HG02973 (cell line): Measurements from ENCODE around the gene MRPS9.

Experiments used
- ATAC-seq: cut with Tn5 transposase; IDR thresholded peaks from one replicate; pipeline ENCODE4 v1.9.1; 2021; ENCODE audit warnings: moderate library complexity; ENCODE audit not compliant: unreplicated experiment

Gene MRPS9

DNA sequence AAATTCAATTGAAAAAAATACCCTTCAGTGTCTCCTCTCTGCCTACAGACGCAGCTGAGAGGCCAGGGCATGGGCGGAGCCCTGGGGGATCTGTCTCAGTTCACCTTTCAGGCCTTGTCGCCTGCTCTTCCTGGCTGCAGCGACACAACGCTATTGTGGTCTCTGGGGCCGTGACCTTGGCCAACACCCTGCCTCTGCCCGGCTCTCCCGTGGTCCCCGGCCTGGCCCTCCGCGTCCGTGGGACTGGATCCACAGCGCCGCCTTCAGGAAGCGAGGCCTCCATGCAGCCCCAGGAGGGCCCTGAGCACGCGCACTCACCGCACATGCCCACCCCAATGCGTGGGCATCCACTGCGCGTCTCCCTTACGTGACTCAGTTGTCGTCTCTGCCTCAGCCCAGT lies 81.1 kb downstream of the MRPS9 start:
- ATAC-seq = no peak

DNA sequence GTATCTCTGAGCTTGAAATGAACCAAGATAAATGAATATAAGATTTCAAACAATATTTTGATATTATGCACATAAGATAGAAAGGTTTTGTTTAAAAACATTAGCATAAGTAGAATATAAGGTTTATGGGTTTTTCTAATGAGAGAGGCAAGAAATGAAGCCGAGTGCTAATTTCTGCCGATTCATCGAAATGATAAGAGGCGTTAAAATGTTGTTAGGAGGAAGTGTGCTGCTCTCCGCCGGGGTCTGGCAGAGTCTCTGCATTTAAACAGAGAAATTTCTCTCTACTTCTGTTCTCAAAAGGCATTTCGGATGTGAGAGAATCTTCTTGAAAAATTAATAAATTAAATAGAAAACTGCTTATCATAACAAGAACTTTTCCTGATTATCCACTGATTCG lies 83.6 kb downstream of the MRPS9 start:
- no peak for ATAC-seq

DNA sequence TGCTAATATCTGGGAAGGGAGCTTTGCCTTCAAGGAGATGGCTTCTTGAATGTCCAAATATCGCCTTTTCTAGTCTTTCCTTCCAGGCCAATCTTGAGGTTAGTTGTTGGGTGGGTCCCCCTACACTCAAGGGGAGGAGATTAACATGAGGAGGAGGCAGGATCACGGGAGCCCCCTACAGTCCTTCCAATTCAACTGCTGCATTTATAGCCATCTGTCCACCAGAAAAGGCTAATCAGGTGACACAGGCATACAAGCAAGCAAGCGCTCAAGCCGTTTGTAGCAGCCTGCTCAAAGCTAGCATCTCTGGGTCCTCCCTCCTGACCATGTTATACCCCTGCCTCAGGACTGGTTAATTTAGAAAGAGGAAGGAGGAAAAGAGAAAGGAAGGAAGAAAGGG lies 87.6 kb downstream of the MRPS9 start:
- no peak for ATAC-seq

DNA sequence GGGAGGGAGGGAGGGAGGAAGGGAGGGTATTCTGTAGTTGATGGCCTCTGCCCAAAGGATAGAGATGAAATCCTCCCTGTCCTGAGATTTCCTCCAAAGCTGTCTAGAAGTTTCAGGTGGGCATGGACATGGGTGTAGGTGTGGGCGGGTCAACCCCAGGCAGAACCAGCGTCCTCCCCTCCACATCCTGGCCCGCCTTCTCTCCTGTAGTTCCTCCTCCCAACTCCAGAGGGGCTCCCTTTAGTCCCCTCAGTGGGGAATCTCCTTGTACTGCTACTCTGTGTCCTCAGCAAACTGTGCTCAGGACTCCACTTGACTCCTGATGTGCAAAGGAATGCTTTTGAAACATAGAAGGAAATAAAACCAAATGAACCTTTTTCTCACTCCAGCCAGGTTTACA lies 88.1 kb downstream of the MRPS9 start:
- no peak for ATAC-seq

- ATAC-seq = no peak
Measured at GRCh38 chr2:105126336-105126735, 88.5 kb downstream of the MRPS9 start.

GRCh38 chr2:105127289-105127915 lies 89.5 kb downstream of the MRPS9 start:
- ATAC-seq = no peak

DNA sequence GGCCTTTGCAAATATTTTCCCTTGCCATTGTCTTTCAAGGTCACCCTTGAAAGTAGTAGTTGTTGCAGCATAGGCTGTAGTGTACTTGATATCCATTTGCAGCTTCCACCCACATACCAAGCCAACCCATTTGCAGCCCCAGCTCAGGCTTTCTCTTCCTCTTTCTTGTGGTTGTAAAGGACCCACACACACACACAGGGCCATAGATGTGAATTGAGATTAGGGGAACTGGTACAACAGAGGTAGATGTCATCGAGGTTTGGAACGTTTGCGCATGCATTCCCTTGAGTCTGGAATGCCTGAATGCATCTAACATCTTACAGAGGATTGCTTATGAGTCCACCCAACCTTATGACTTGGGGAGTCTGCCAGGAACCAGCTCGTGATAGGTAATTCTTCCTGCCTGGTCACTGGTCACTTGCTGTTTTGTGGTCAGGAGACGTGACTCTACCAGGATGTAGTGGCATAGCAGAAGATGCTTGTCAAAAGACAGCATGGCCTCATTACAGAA lies 91.9 kb downstream of the MRPS9 start:
- ATAC-seq = peak; percentile 94

DNA sequence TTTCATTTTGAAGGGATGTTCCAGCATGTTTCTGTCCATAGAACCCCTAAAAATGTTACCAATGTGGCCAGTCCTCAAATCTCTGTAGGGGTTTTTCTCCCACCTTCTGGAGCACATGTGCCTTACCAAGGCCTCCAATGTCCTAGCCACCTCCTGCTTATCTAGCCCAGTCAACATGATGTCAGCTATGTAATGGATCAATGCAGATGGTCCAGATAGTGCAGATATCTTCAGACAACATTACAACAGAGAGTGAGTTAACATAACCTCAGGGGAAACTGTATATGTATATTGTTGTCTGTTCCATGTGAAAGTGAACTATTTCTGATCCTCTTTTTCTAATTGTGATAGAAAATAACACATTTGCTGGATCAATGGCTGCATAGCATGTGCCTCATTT lies 92.7 kb downstream of the MRPS9 start:
- no peak for ATAC-seq

DNA sequence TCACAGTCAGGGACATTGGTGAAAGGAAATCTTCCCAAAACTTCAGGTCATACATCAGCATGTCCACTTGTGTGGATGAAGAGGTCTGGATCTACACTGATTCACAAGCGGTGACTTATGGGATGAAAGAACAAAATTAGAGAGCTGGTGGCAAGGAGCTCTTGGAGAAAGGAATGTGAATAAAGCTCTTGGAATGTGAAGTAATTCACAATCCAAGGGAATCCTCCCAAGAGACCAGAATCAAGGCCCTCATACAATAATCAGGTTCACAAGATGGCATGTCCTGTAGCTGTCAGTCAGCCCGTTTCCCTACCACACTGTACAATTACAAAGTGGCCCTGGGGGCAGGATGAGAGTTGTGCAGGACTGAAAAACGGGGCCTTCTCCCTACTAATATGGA lies 96.2 kb downstream of the MRPS9 start:
- ATAC-seq = no peak

- ATAC-seq = no peak
Measured at GRCh38 chr2:105135436-105135835, 97.6 kb downstream of the MRPS9 start.

GRCh38 chr2:105136394-105136793 lies 98.5 kb downstream of the MRPS9 start:
- no peak for ATAC-seq

DNA sequence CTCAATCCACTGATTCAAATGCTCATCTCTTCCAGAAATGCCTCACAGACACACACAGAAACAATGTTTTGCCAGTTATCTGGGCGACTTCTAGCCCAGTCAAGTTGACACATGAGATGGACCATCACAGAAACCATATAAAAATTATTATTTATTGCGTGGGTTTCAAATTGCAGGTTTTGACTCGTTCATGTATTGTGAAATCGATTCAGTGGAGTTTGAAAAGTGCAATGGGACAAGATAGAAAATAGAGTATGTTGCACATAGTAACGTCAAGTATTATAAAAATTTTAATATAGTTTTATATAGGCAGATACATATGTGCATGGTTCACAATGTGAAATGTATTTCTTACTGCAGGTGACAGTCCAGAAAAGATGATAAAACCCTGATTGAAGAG lies 100.8 kb downstream of the MRPS9 start:
- ATAC-seq = no peak

DNA sequence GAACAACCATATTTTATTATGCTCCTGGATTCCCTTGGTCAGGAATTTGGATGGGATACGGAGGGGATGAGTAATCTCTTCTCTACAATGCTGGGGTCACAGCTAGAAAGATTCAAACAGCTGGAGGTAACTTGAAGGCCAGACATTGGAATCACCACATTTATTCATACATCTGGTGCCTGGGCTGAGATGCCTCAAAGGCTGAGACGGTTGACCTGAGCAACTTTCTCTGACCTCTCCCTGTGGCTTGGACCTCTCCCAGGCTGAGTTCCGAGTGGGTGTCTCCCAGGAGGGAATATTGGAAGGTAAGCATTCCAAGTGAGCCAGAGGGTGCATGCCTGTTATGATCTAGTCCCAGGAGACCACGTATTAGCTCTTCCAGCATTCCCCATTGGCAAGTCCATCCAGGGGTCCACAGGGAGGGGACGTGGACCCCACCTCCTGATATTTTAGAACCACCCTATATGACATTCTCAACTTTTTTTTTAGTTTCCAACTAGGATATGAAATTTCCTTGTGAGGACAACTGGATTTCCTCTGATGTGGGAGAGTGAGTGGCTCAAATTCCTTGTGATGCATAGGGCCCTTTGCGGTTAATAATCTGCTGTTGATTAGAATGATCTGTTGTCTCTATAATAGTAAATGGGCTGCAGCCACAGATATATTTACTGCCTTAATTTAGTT lies 101.8 kb downstream of the MRPS9 start:
- ATAC-seq = no peak

DNA sequence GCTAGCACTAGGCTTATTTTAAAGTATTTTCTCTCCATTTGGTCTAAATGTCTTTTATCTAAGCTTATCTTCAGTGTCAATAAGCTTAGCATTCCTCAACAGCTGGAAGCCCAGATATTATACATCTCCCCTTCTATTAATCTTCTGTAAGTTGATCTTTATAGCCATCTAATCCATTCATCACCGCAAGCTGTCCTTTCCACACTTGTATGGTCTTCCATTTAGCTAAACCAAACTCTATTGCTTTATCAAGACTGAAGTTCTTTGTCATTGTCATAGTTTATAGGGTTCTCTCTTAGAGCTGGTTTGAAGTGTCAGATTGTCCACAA lies 102.3 kb downstream of the MRPS9 start:
- ATAC-seq = no peak

DNA sequence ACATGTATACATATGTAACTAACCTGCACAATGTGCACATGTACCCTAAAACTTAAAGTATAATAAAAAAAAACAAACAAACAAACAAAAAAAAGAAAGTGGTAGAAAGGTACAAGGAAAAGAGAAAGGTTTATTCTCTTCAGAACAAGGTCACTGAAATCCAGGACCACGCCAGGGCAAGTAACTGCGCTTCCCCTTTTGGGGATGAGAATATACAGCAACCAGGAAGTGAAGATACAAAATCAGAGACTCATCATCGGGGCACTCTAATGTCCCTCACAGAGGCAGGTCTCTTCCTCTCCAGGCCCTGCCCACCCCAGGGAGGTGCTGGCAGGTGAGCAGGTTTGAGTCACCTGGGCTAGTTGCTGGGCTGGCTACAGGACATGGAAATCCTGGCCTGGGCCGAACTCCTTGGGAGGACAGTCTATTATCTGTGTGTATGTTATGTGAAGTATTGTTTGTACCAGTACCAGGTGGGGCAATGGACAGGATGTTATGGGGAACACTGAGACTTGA lies 103.3 kb downstream of the MRPS9 start:
- ATAC-seq = no peak

DNA sequence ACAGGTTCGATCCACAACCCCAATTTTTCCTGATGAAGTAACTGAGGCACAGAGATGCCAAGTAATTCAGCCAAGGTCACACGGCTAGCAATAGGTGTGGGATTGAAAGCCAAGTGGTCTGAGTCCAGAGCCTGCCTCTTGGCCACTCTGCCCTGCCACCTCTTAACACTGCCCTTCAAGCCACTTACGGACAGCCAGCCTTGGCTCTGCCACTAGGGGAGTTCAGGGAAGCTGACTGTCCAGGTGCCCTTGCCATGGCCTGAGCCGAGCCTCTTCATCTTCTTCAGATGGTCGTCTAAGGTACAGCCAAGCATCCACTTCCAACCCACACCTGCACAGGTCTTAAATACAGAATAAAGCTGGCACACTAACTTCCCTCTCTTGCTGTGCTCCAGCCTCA lies 104.4 kb downstream of the MRPS9 start:
- ATAC-seq = no peak

DNA sequence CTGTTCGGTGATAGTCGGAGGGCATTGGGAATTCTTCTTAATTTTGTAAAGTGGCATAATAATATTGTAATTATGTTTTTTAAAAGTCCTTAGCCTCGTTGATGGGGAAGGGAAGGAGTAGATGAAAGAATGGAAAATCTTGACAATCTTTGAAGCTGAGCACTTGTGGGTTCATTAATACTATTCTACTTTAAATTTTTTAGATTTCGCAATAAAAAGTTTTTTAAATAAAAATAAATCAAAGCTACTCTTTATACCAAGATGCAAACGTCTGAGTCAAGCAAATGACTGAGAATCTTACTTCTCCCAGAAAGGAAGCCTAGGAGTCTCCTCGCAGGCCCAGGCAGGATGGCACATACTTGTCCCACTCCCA lies 105.2 kb downstream of the MRPS9 start:
- no peak for ATAC-seq

GRCh38 chr2:105143467-105144151 lies 105.7 kb downstream of the MRPS9 start:
- no peak for ATAC-seq

GRCh38 chr2:105144152-105144940 lies 106.5 kb downstream of the MRPS9 start:
- ATAC-seq = no peak

- ATAC-seq = no peak
Measured at GRCh38 chr2:105144941-105145300, 107.1 kb downstream of the MRPS9 start.

- ATAC-seq = no peak
Measured at GRCh38 chr2:105149272-105149671, 111.4 kb downstream of the MRPS9 start.
